Stimulated activated CD8-positive, alpha-beta memory T cell treated with anti-CD3 and anti-CD28 coated beads, Interleukin-12 subunit alpha, Interleukin-12 subunit beta, amount 100 ng/mL, for 1 hour (primary cell): ENCODE results near the gene CGNL1.

Experiments
- DNase-seq: peaks from one replicate; pipeline ENCODE4 v3.0.0-alpha.2; 2020; ENCODE audit warnings: low read depth

Gene CGNL1

DNA sequence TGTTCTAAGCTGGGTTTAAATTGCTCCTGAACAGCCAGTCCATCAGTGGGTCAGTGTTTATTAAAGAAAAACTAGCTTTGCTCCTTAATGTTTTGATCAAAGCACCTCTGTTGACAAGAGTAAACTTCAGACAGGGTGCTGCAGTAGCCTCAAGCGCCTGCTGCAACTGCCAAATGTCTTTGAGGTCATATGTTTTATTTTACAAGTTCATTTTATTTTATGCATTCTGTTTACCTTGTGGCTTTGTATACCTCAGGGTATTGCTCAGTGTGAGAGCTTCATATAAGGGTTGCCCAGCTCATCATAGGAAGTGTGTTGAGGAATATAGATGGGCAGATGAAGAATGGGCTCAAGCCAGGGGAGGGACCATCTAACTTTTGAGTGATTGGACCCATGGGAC, 223.9 kb downstream of the CGNL1 start:
- no peak for DNase-seq
